IPS DF 6.9 (cell line): ENCODE results near the gene DUSP14.

Experiments
- DNase-seq: peaks from one replicate; pipeline ENCODE4 v3.0.0-alpha.2; 2013; ENCODE audit warnings: low read depth, low spot score
- H3K27ac ChIP-seq: one replicate; pipeline ENCODE4 v1.5.1; 2013; ENCODE audit warnings: low read length, control low read depth
- H3K27me3 ChIP-seq: 2 replicates; pipeline ENCODE4 v1.6.1; 2013; ENCODE audit warnings: mild to moderate bottlenecking, low read length; ENCODE audit not compliant: control insufficient read depth, insufficient read depth
- H3K36me3 ChIP-seq: 2 replicates; pipeline ENCODE4 v1.6.1; 2013; ENCODE audit warnings: low read length; ENCODE audit not compliant: control insufficient read depth, insufficient read depth
- H3K4me1 ChIP-seq: 2 replicates; pipeline ENCODE4 v1.6.1; 2013; ENCODE audit warnings: low read length; ENCODE audit not compliant: control insufficient read depth, insufficient read depth
- H3K4me3 ChIP-seq: 2 replicates; pipeline ENCODE4 v1.5.1; 2013; ENCODE audit warnings: mild to moderate bottlenecking, low read length
- H3K9me3 ChIP-seq: 2 replicates; pipeline ENCODE4 v1.6.1; 2013; ENCODE audit warnings: low read length, inconsistent platforms; ENCODE audit not compliant: control insufficient read depth, insufficient read depth
- WGBS: extraction: QIAGEN DNeasy Blood & Tissue Kit; methylation state at CpG from one replicate; pipeline ENCODE4 v1.1.7; 2013; ENCODE audit warnings: mixed read lengths, missing lambda C conversion rate; ENCODE audit not compliant: insufficient read length, insufficient coverage; 5-methylcytosine and 5-hydroxymethylcytosine counted together

Gene DUSP14

GRCh38 chr17:37555386-37555785, 65.7 kb downstream of the DUSP14 start:
- DNase-seq, result no peak
- WGBS, result no CpG with 5 or more reads among the region's 3 CpGs
- Histone ChIP-seq H3K27ac (no peak overlapping the region), H3K9me3 (no peaks in the 10 kb centered on the region), H3K36me3 (peaks cover 5% of the 10 kb centered on the region; the same call in 1 of the 2 replicates), H3K27me3 (no peaks in the 10 kb centered on the region), H3K4me3 (no peak overlapping the region), H3K4me1 (no peaks in the 10 kb centered on the region)

- no CpG with 5 or more reads among the region's 2 CpGs for WGBS
Measured at GRCh38 chr17:37557482-37557881, 67.8 kb downstream of the DUSP14 start.

GRCh38 chr17:37558299-37558698, 68.6 kb downstream of the DUSP14 start:
- no peaks in the 10 kb centered on the region for H3K9me3 ChIP-seq
- no peaks in the 10 kb centered on the region for H3K4me1 ChIP-seq
- no peak overlapping the region for H3K27ac ChIP-seq
- DNase-seq, result no peak
- WGBS, result no CpG with 5 or more reads among the region's 2 CpGs
- H3K36me3 ChIP-seq, result peaks cover 4% of the 10 kb centered on the region; the same call in 1 of the 2 replicates
- no peak overlapping the region for H3K4me3 ChIP-seq
- no peaks in the 10 kb centered on the region for H3K27me3 ChIP-seq

More at GRCh38 chr17:37557482-37557881, 67.8 kb downstream of the DUSP14 start:
- no peak overlapping the region for H3K4me3 ChIP-seq
- no peaks in the 10 kb centered on the region for H3K27me3 ChIP-seq
- peaks cover 5% of the 10 kb centered on the region; the same call in 1 of the 2 replicates for H3K36me3 ChIP-seq
- no peaks in the 10 kb centered on the region for H3K9me3 ChIP-seq
- no peak overlapping the region for H3K27ac ChIP-seq
- H3K4me1 ChIP-seq, result no peaks in the 10 kb centered on the region
- no peak for DNase-seq

- Histone ChIP-seq H3K4me3 (no peak overlapping the region), H3K27me3 (no peaks in the 10 kb centered on the region), H3K9me3 (no peaks in the 10 kb centered on the region), H3K4me1 (no peaks in the 10 kb centered on the region), H3K36me3 (peaks cover 4% of the 10 kb centered on the region; the same call in 1 of the 2 replicates), H3K27ac (no peak overlapping the region)
- WGBS, result no CpG with 5 or more reads among the region's 5 CpGs
- DNase-seq, result no peak
Measured at GRCh38 chr17:37562016-37562745, 72.5 kb downstream of the DUSP14 start.
